WI38 (cell line): ENCODE data around the gene CCDC13.

Experiments used
- H3K4me3 ChIP-seq: 2 replicates; pipeline ENCODE4 v1.5.1; 2011; ENCODE audit warnings: low read depth, mild to moderate bottlenecking, control low read depth, low read length
- TF ChIP-seq, protein P1 (sequence below): IDR thresholded peaks from 2 replicates; pipeline ENCODE4 v1.5.1; 2012; ENCODE audit warnings: low read depth, mild to moderate bottlenecking, control low read depth, low read length

Gene CCDC13

GRCh38 chr3:42771271-42771670, 1.8 kb downstream of the CCDC13 start:
- TF ChIP-seq, protein P1, sequence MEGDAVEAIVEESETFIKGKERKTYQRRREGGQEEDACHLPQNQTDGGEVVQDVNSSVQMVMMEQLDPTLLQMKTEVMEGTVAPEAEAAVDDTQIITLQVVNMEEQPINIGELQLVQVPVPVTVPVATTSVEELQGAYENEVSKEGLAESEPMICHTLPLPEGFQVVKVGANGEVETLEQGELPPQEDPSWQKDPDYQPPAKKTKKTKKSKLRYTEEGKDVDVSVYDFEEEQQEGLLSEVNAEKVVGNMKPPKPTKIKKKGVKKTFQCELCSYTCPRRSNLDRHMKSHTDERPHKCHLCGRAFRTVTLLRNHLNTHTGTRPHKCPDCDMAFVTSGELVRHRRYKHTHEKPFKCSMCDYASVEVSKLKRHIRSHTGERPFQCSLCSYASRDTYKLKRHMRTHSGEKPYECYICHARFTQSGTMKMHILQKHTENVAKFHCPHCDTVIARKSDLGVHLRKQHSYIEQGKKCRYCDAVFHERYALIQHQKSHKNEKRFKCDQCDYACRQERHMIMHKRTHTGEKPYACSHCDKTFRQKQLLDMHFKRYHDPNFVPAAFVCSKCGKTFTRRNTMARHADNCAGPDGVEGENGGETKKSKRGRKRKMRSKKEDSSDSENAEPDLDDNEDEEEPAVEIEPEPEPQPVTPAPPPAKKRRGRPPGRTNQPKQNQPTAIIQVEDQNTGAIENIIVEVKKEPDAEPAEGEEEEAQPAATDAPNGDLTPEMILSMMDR = no peak
- H3K4me3 ChIP-seq = no peak overlapping the region

DNA sequence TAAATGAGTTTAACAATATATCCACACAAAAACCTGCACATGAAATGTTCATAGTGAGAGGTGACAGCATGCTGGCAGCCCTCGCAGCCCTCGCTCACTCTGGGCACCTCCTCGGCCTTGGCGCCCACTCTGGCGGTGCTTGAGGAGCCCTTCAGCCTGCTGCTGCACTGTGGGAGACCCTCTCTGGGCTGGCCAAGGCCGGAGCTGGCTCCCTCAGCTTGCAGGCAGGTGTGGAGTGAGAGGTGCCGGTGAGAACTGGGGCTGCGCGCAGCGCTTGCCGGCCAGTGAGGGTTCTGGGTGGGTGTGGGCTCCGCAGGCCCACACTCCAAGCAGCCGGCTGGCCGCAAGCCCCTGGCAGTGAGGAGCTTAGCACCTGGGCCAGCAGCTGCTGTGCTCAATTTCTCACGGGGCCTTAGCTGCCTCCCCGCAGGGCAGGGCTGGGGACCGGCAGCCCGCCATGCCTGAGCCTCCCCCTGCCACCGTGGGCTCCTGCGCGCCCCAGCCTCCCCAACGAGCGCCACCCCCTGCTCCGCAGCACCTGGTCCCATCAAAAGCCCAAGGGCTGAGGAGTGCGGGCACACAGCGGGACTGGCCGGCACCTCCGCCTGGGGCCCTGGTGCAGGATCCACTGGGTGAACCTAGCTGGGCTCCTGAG, 3.4 kb downstream of the CCDC13 start:
- no peak overlapping the region for H3K4me3 ChIP-seq
- TF ChIP-seq, protein P1 = no peak

- TF ChIP-seq, protein P1 = no peak
- H3K4me3 ChIP-seq = no peak overlapping the region
Observed at GRCh38 chr3:42764561-42765295, 8.3 kb downstream of the CCDC13 start.

- H3K4me3 ChIP-seq = no peak overlapping the region
- TF ChIP-seq, protein P1 = no peak
Observed at GRCh38 chr3:42764115-42764514, 8.9 kb downstream of the CCDC13 start.

GRCh38 chr3:42763021-42763420, 10.0 kb downstream of the CCDC13 start:
- TF ChIP-seq, protein P1 = no peak
- no peak overlapping the region for H3K4me3 ChIP-seq

GRCh38 chr3:42762046-42762724, 10.9 kb downstream of the CCDC13 start:
- H3K4me3 ChIP-seq = no peak overlapping the region
- TF ChIP-seq, protein P1 = no peak

DNA sequence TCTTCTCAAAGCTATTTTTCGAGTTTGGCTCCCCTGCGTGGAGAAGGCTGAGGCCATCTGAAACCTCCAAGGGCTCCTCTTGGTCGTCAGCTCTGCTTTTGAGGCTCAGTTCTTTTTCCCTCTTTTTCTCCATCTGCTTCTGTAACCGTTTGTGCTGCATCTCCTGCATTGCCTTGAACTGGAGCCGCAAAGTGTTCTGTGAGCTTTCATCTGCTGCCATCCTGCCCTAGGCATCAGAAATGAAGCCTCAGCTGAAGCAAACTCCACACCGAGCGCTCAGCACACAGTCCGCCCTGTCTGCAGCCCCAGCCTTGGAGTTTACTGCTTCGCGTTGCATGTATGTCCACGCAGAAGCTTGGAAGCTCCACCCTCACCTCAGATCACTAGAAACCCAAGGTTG, 14.9 kb downstream of the CCDC13 start:
- TF ChIP-seq, protein P1 = no peak
- no peak overlapping the region for H3K4me3 ChIP-seq
